NB4 (cell line): ENCODE data around the gene STK39.

ENCODE experiments used
- DNase-seq: peaks from one replicate; pipeline ENCODE4 v3.0.0; 2010; ENCODE audit warnings: low read depth
- H3K4me3 ChIP-seq: one replicate; pipeline ENCODE4 v1.5.1; 2011; ENCODE audit warnings: mild to moderate bottlenecking, low read depth, low read length, moderate library complexity
- CTCF ChIP-seq: IDR thresholded peaks from one replicate; pipeline ENCODE4 v1.5.1; 2012; ENCODE audit warnings: low read depth, low read length
- MAX ChIP-seq: IDR thresholded peaks from 2 replicates; pipeline ENCODE4 v1.6.1; 2011; ENCODE audit warnings: low read depth, low read length
- MYC ChIP-seq: IDR thresholded peaks from 2 replicates; pipeline ENCODE4 v1.6.1; 2011; ENCODE audit warnings: low read depth, low read length
- POLR2A ChIP-seq: IDR thresholded peaks from 2 replicates; pipeline ENCODE4 v1.6.1; 2011; ENCODE audit warnings: mild to moderate bottlenecking; ENCODE audit not compliant: insufficient read length; ENCODE audit errors: extremely low read depth

STK39 gene

GRCh38 chr2:168114040-168114439 lies 133.4 kb downstream of the STK39 start:
- DNase-seq: no peak
- TF ChIP-seq CTCF (no peak), MYC (no peak), POLR2A (no peak), MAX (no peak)
- no peak overlapping the region for H3K4me3 ChIP-seq

- no peak overlapping the region for H3K4me3 ChIP-seq
- no peak for TF ChIP-seq CTCF
- no peak for TF ChIP-seq MYC
- TF ChIP-seq POLR2A: no peak
- no peak for TF ChIP-seq MAX
- no peak for DNase-seq
These were observed 140.1 kb downstream of the STK39 start for GRCh38 chr2:168107322-168107721.

GRCh38 chr2:168105127-168105683 lies 142.2 kb downstream of the STK39 start:
- TF ChIP-seq CTCF (no peak), MAX (no peak), POLR2A (no peak), MYC (no peak)
- no peak for DNase-seq
- H3K4me3 ChIP-seq: no peak overlapping the region

GRCh38 chr2:168097431-168097830 lies 150.0 kb downstream of the STK39 start:
- TF ChIP-seq MYC (no peak), MAX (no peak), CTCF (no peak), POLR2A (no peak)
- H3K4me3 ChIP-seq: no peak overlapping the region
- no peak for DNase-seq

- TF ChIP-seq MYC (no peak), MAX (no peak), CTCF (no peak), POLR2A (no peak)
- no peak for DNase-seq
- no peak overlapping the region for H3K4me3 ChIP-seq
These were observed 151.2 kb downstream of the STK39 start for GRCh38 chr2:168096158-168096557.
